SU-DHL-6 (cell line): Measurements from ENCODE around the gene DCTN2.

ENCODE experiments used
- EZH2phosphoT487 ChIP-seq: fragments of 200-600 bp; sonication (generic), shearing (Covaris generic); conservative IDR thresholded peaks from 2 replicates; pipeline ENCODE4 v1.6.1; 2018; ENCODE audit warnings: mild to moderate bottlenecking, antibody characterized with exemption, low read length, moderate library complexity, mixed read lengths
- TF ChIP-seq, protein P1 (sequence below): fragments of 200-600 bp; sonication (generic); IDR thresholded peaks from one replicate; pipeline ENCODE4 v1.5.1; 2017; ENCODE audit warnings: antibody characterized with exemption, mild to moderate bottlenecking, low read length, moderate library complexity; ENCODE audit not compliant: insufficient read depth, poor library complexity, severe bottlenecking

DNA sequence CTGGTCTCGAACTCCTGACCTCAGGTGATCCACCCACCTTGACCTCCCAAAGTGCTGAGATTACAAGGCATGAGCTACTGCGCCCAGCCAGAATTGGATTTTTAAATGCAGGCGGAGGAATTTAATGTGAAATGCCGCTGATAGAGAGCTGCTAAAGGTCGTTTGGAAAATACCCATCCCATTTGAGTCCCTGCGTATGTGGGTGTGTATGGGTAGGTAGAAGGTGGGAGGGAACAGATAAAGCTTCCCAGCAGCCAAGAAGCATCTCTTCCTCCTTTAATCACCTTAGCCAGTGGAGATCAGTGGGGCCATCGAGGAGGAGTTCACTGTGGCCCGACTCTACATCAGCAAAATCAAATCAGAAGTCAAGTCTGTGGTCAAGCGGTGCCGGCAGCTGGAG, 27.8 kb upstream of the DCTN2 start:
- TF ChIP-seq, protein P1, sequence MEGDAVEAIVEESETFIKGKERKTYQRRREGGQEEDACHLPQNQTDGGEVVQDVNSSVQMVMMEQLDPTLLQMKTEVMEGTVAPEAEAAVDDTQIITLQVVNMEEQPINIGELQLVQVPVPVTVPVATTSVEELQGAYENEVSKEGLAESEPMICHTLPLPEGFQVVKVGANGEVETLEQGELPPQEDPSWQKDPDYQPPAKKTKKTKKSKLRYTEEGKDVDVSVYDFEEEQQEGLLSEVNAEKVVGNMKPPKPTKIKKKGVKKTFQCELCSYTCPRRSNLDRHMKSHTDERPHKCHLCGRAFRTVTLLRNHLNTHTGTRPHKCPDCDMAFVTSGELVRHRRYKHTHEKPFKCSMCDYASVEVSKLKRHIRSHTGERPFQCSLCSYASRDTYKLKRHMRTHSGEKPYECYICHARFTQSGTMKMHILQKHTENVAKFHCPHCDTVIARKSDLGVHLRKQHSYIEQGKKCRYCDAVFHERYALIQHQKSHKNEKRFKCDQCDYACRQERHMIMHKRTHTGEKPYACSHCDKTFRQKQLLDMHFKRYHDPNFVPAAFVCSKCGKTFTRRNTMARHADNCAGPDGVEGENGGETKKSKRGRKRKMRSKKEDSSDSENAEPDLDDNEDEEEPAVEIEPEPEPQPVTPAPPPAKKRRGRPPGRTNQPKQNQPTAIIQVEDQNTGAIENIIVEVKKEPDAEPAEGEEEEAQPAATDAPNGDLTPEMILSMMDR, result no peak
- no peak for TF ChIP-seq EZH2phosphoT487
